Measurements from ENCODE around the gene FDX1.

GRCh38 chr11:110431051-110431672 is 1.4 kb downstream of the FDX1 start:
- TF ChIP-seq, protein P1, sequence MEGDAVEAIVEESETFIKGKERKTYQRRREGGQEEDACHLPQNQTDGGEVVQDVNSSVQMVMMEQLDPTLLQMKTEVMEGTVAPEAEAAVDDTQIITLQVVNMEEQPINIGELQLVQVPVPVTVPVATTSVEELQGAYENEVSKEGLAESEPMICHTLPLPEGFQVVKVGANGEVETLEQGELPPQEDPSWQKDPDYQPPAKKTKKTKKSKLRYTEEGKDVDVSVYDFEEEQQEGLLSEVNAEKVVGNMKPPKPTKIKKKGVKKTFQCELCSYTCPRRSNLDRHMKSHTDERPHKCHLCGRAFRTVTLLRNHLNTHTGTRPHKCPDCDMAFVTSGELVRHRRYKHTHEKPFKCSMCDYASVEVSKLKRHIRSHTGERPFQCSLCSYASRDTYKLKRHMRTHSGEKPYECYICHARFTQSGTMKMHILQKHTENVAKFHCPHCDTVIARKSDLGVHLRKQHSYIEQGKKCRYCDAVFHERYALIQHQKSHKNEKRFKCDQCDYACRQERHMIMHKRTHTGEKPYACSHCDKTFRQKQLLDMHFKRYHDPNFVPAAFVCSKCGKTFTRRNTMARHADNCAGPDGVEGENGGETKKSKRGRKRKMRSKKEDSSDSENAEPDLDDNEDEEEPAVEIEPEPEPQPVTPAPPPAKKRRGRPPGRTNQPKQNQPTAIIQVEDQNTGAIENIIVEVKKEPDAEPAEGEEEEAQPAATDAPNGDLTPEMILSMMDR (IDR thresholded peaks at IDR 0.05; ENCODE audit: low read depth, low read length) = no peak
- TF ChIP-seq EZH2phosphoT487 (IDR thresholded peaks at IDR 0.05; ENCODE audit: low read depth) = no peak

All from OCI-LY3 (cell line).